Activated effector memory CD4-positive, alpha-beta T cell treated with anti-CD3 and anti-CD28 coated beads, Interleukin-2, amount 50 U/mL, for 16 hours (primary cell): Measurements from ENCODE around the gene ZDHHC19.
"Not testable (repeated sequence)": the region's sequence is repeated elsewhere in the genome, so short reads cannot be mapped to it uniquely, and the experiment has no call there.

ENCODE experiments used
- DNase-seq: peaks from one replicate; pipeline ENCODE4 v3.0.0-alpha.2; 2020

The ZDHHC19 gene

GRCh38 chr3:196175722-196176121, 35.5 kb downstream of the ZDHHC19 start:
- no peak for DNase-seq

- DNase-seq, result no peak
Measured at GRCh38 chr3:196175116-196175625, 36.0 kb downstream of the ZDHHC19 start.

- no peak for DNase-seq
Measured at GRCh38 chr3:196174652-196175051, 36.5 kb downstream of the ZDHHC19 start.

GRCh38 chr3:196170296-196170695, 40.9 kb downstream of the ZDHHC19 start:
- DNase-seq, result not testable (repeated sequence)

- no peak for DNase-seq
Measured at GRCh38 chr3:196169836-196170240, 41.4 kb downstream of the ZDHHC19 start.

GRCh38 chr3:196168808-196169391, 42.3 kb downstream of the ZDHHC19 start:
- DNase-seq, result no peak

- DNase-seq, result no peak
Measured at GRCh38 chr3:196166741-196167140, 44.5 kb downstream of the ZDHHC19 start.

GRCh38 chr3:196165850-196166249, 45.4 kb downstream of the ZDHHC19 start:
- no peak for DNase-seq

GRCh38 chr3:196165006-196165575, 46.1 kb downstream of the ZDHHC19 start:
- not testable (repeated sequence) for DNase-seq

- no peak for DNase-seq
Measured at GRCh38 chr3:196164576-196164975, 46.6 kb downstream of the ZDHHC19 start.

- no peak for DNase-seq
Measured at GRCh38 chr3:196163666-196164493, 47.3 kb downstream of the ZDHHC19 start.

- no peak for DNase-seq
Measured at GRCh38 chr3:196163212-196163611, 48.0 kb downstream of the ZDHHC19 start.

- no peak for DNase-seq
Measured at GRCh38 chr3:196162679-196163078, 48.5 kb downstream of the ZDHHC19 start.

- peak; percentile 69 for DNase-seq
Measured at GRCh38 chr3:196159952-196160804, 51.0 kb downstream of the ZDHHC19 start.

- no peak for DNase-seq
Measured at GRCh38 chr3:196159526-196159925, 51.7 kb downstream of the ZDHHC19 start.

- no peak for DNase-seq
Measured at GRCh38 chr3:196156160-196156559, 55.0 kb downstream of the ZDHHC19 start.

GRCh38 chr3:196150481-196150880, 60.7 kb downstream of the ZDHHC19 start:
- no peak for DNase-seq

GRCh38 chr3:196149831-196150301, 61.3 kb downstream of the ZDHHC19 start:
- DNase-seq, result no peak

GRCh38 chr3:196149375-196149774, 61.8 kb downstream of the ZDHHC19 start:
- DNase-seq, result no peak
